Trophoblast cell (in vitro differentiated cells and primary cell): ENCODE results near the gene DYSF.

ENCODE experiments used
- DNase-seq, 2 donors: peaks; one replicate each; pipeline ENCODE4 v3.0.0-alpha.2; 2016
- H2AFZ ChIP-seq: 2 replicates; pipeline ENCODE4 v1.6.1; 2013; ENCODE audit warnings: low read length, moderate library complexity, mild to moderate bottlenecking; ENCODE audit not compliant: insufficient read depth, poor library complexity
- H2AK5ac ChIP-seq: 2 replicates; pipeline ENCODE4 v1.6.1; 2013; ENCODE audit warnings: mild to moderate bottlenecking, low read length
- H2BK120ac ChIP-seq: 2 replicates; pipeline ENCODE4 v1.6.1; 2013; ENCODE audit warnings: low read length, mild to moderate bottlenecking, moderate library complexity; ENCODE audit not compliant: insufficient read depth, poor library complexity
- H2BK12ac ChIP-seq: 2 replicates; pipeline ENCODE4 v1.6.1; 2013; ENCODE audit warnings: mild to moderate bottlenecking, low read length, moderate library complexity
- H2BK5ac ChIP-seq: 2 replicates; pipeline ENCODE4 v1.6.1; 2013; ENCODE audit warnings: low read length, low read depth, moderate library complexity, mild to moderate bottlenecking; ENCODE audit not compliant: poor library complexity
- H3K14ac ChIP-seq: 2 replicates; pipeline ENCODE4 v1.6.1; 2013; ENCODE audit warnings: mild to moderate bottlenecking, low read length
- H3K18ac ChIP-seq: 2 replicates; pipeline ENCODE4 v1.6.1; 2013; ENCODE audit warnings: mild to moderate bottlenecking, low read length
- H3K23ac ChIP-seq: 2 replicates; pipeline ENCODE4 v1.6.1; 2013; ENCODE audit warnings: low read length
- H3K27ac ChIP-seq: 2 replicates; pipeline ENCODE4 v1.5.1; 2013; ENCODE audit warnings: low read depth, mild to moderate bottlenecking, inconsistent platforms, low read length, moderate library complexity
- H3K27me3 ChIP-seq: 2 replicates; pipeline ENCODE4 v1.6.1; 2013; ENCODE audit warnings: inconsistent platforms, mild to moderate bottlenecking, low read length, moderate library complexity; ENCODE audit not compliant: insufficient read depth
- H3K36me3 ChIP-seq, 2 experiments: 1 replicate in 1 of 2; 2 replicates in 1 of 2; pipeline ENCODE4 v1.6.1; 2013; ENCODE audit warnings: low read length in 2 of 2, mild to moderate bottlenecking in 2 of 2, moderate library complexity in 1 of 2; ENCODE audit not compliant: insufficient read depth in 2 of 2, control insufficient read depth in 1 of 2
- H3K4ac ChIP-seq: 2 replicates; pipeline ENCODE4 v1.6.1; 2013; ENCODE audit warnings: low read depth, mild to moderate bottlenecking, low read length, moderate library complexity
- H3K4me1 ChIP-seq, 2 experiments: 1 replicate in 1 of 2; 2 replicates in 1 of 2; pipeline ENCODE4 v1.6.1; 2013; ENCODE audit warnings: low read length in 2 of 2, mild to moderate bottlenecking in 2 of 2, moderate library complexity in 1 of 2; ENCODE audit not compliant: insufficient read depth in 2 of 2, control insufficient read depth in 1 of 2
- H3K4me2 ChIP-seq: 2 replicates; pipeline ENCODE4 v1.6.1; 2013; ENCODE audit warnings: inconsistent platforms, mild to moderate bottlenecking, low read length, moderate library complexity
- H3K4me3 ChIP-seq: 2 replicates; pipeline ENCODE4 v1.5.1; 2013; ENCODE audit warnings: mild to moderate bottlenecking, low read depth, low read length, inconsistent platforms
- H3K79me1 ChIP-seq: one replicate; pipeline ENCODE4 v1.6.1; 2013; ENCODE audit warnings: low read length
- H3K79me2 ChIP-seq: 2 replicates; pipeline ENCODE4 v1.6.1; 2013; ENCODE audit warnings: low read length, mild to moderate bottlenecking; ENCODE audit not compliant: control insufficient read depth, insufficient read depth, poor library complexity
- H3K9ac ChIP-seq: 2 replicates; pipeline ENCODE4 v1.6.1; 2013; ENCODE audit warnings: mild to moderate bottlenecking, low read length
- H3K9me3 ChIP-seq: 2 replicates; pipeline ENCODE4 v1.6.1; 2013; ENCODE audit warnings: low read depth, mild to moderate bottlenecking, control low read depth, inconsistent platforms, low read length; ENCODE audit not compliant: insufficient read depth
- H4K12ac ChIP-seq: 2 replicates; pipeline ENCODE4 v1.6.1; 2013; ENCODE audit warnings: low read depth, mild to moderate bottlenecking, low read length, moderate library complexity
- H4K8ac ChIP-seq: 2 replicates; pipeline ENCODE4 v1.6.1; 2013; ENCODE audit warnings: low read depth, mild to moderate bottlenecking, low read length, moderate library complexity
- H4K91ac ChIP-seq: one replicate; pipeline ENCODE4 v1.6.1; 2013; ENCODE audit warnings: low read depth, mild to moderate bottlenecking, low read length, moderate library complexity
- WGBS: extraction: QIAGEN DNeasy Blood & Tissue Kit; methylation state at CpG from one replicate; pipeline ENCODE4 v1.1.7; 2013; ENCODE audit warnings: missing lambda C conversion rate; ENCODE audit not compliant: insufficient read length, insufficient coverage; ENCODE audit errors: extremely low coverage; 5-methylcytosine and 5-hydroxymethylcytosine counted together

Gene DYSF

GRCh38 chr2:71457123-71457915 lies 4.0 kb downstream of the DYSF start:
- peaks cover 20% of the 10 kb centered on the region for H3K79me1 ChIP-seq
- H3K27me3 ChIP-seq: no peaks in the 10 kb centered on the region
- H3K79me2 ChIP-seq: peaks cover 6% of the 10 kb centered on the region
- no peak overlapping the region for H3K4me2 ChIP-seq
- H3K9me3 ChIP-seq: no peaks in the 10 kb centered on the region
- H4K91ac ChIP-seq: no peak overlapping the region
- no peak overlapping the region for H3K9ac ChIP-seq
- no peaks in the 10 kb centered on the region for H3K36me3 ChIP-seq
- WGBS: no CpG with 5 or more reads among the region's 9 CpGs
- no peak overlapping the region for H2AK5ac ChIP-seq
- H2BK12ac ChIP-seq: peak overlapping the region; percentile 35
- peaks cover 34 to 35% of the 10 kb centered on the region in 2 experiments for H3K4me1 ChIP-seq
- H3K4me3 ChIP-seq: no peak overlapping the region
- H2BK120ac ChIP-seq: no peak overlapping the region
- no peak overlapping the region for H3K18ac ChIP-seq
- H4K12ac ChIP-seq: no peak overlapping the region
- H3K27ac ChIP-seq: no peak overlapping the region
- no peak overlapping the region for H2BK5ac ChIP-seq
- DNase-seq: no peak
- H4K8ac ChIP-seq: no peak overlapping the region
- no peak overlapping the region for H2AFZ ChIP-seq
- no peak overlapping the region for H3K14ac ChIP-seq
- H3K4ac ChIP-seq: no peak overlapping the region
- H3K23ac ChIP-seq: no peak overlapping the region

- H3K23ac ChIP-seq: no peak overlapping the region
- no peak overlapping the region for H4K8ac ChIP-seq
- no peak overlapping the region for H3K4ac ChIP-seq
- no peaks in the 10 kb centered on the region for H3K36me3 ChIP-seq
- no peak overlapping the region for H2AFZ ChIP-seq
- H3K14ac ChIP-seq: no peak overlapping the region
- H2BK5ac ChIP-seq: no peak overlapping the region
- H3K9ac ChIP-seq: no peak overlapping the region
- H3K9me3 ChIP-seq: no peaks in the 10 kb centered on the region
- no peak overlapping the region for H4K91ac ChIP-seq
- no peak overlapping the region for H2BK120ac ChIP-seq
- no peak overlapping the region for H2AK5ac ChIP-seq
- no CpG with 5 or more reads among the region's 4 CpGs for WGBS
- H3K27me3 ChIP-seq: no peaks in the 10 kb centered on the region
- no peak overlapping the region for H4K12ac ChIP-seq
- no peak overlapping the region for H2BK12ac ChIP-seq
- peak in 1 of 2 donors; percentile 45 for DNase-seq
- H3K4me1 ChIP-seq: peaks cover 31 to 35% of the 10 kb centered on the region in 2 experiments
- H3K27ac ChIP-seq: no peak overlapping the region
- H3K18ac ChIP-seq: no peak overlapping the region
- peaks cover 6% of the 10 kb centered on the region for H3K79me2 ChIP-seq
- no peak overlapping the region for H3K4me2 ChIP-seq
- no peak overlapping the region for H3K4me3 ChIP-seq
- peaks cover 20% of the 10 kb centered on the region for H3K79me1 ChIP-seq
These were observed 4.6 kb downstream of the DYSF start for GRCh38 chr2:71457923-71458322.

DNA sequence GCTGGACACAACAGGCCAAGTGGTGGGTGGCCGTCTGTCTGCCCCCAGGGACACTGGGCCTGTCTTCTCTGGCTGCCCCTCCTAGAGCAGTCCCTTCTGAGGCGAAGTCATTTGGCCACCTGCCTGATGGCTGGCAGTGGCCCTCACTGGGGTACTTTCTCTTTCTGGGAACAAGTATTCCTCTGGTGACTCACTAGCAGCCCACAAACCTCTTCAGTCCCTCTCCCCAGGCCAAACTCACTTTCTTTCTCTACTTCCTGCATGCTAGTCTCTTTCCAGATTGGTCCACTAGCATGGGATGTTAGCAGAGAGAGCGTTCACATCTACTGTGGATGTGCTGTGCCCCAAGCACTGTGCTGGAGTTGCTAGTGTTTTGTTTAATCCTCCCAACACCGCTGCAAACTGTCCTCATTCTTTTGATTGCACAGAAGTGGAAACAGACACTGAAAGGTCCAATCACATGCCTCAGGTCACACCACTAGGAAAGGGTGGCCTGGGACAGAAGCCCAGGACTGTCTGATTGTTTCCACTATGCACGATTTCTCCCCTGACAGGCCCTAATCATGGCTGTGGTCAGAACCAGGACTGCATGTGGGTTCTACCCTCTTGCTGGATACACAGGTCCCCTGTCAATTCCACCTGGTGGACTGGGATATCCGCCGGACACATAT lies 5.2 kb downstream of the DYSF start:
- peaks cover 2% of the 10 kb centered on the region for H3K9me3 ChIP-seq
- no peak overlapping the region for H4K8ac ChIP-seq
- no CpG with 5 or more reads among the region's 7 CpGs for WGBS
- H2BK120ac ChIP-seq: no peak overlapping the region
- H3K4me3 ChIP-seq: no peak overlapping the region
- H4K91ac ChIP-seq: no peak overlapping the region
- no peak overlapping the region for H3K23ac ChIP-seq
- no peak overlapping the region for H3K27ac ChIP-seq
- H3K14ac ChIP-seq: no peak overlapping the region
- no peak overlapping the region for H2BK12ac ChIP-seq
- H2AK5ac ChIP-seq: no peak overlapping the region
- no peaks in the 10 kb centered on the region for H3K27me3 ChIP-seq
- no peak overlapping the region for H4K12ac ChIP-seq
- H3K4me2 ChIP-seq: no peak overlapping the region
- peaks cover 20% of the 10 kb centered on the region for H3K79me1 ChIP-seq
- H3K36me3 ChIP-seq: no peaks in the 10 kb centered on the region
- no peak overlapping the region for H2AFZ ChIP-seq
- no peak overlapping the region for H3K18ac ChIP-seq
- no peak overlapping the region for H3K9ac ChIP-seq
- peaks cover 6% of the 10 kb centered on the region for H3K79me2 ChIP-seq
- H2BK5ac ChIP-seq: no peak overlapping the region
- H3K4me1 ChIP-seq: peaks cover 28 to 35% of the 10 kb centered on the region in 2 experiments
- no peak overlapping the region for H3K4ac ChIP-seq
- no peak for DNase-seq

DNA sequence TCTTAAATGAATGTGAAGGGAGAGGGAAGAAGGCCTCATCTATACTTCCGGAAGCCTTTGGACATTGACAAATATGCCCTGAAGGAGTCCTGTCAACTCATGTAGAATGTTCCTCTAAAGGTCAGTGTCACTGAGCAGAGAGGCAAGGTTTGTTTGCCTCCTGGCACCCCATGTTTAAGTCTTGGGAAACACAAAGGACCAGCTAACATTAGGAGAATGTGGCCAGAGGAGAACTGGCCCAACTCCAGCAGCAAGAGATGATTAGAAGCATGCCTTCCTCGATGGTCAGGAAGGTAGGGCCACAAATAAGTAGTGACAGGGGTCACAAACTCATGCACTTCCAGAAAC lies 5.7 kb downstream of the DYSF start:
- Histone ChIP-seq H3K9me3 (peaks cover 2% of the 10 kb centered on the region), H3K14ac (no peak overlapping the region), H3K23ac (no peak overlapping the region), H2AFZ (no peak overlapping the region), H3K27ac (no peak overlapping the region), H3K27me3 (no peaks in the 10 kb centered on the region), H2BK120ac (no peak overlapping the region), H2BK5ac (no peak overlapping the region), H2AK5ac (no peak overlapping the region), H4K12ac (no peak overlapping the region), H3K18ac (no peak overlapping the region), H4K91ac (no peak overlapping the region), H3K79me1 (peaks cover 15% of the 10 kb centered on the region), H3K4me3 (no peak overlapping the region), H4K8ac (no peak overlapping the region), H3K4ac (no peak overlapping the region), H3K79me2 (peaks cover 4% of the 10 kb centered on the region), H2BK12ac (no peak overlapping the region), H3K36me3 (no peaks in the 10 kb centered on the region), H3K4me1 (peaks cover 22 to 32% of the 10 kb centered on the region in 2 experiments), H3K4me2 (no peak overlapping the region), H3K9ac (no peak overlapping the region)
- WGBS: no CpG with 5 or more reads among the region's 2 CpGs
- peak; percentile 41 to 50 for DNase-seq
